Measurements from ENCODE around the gene BIRC7.

DNA sequence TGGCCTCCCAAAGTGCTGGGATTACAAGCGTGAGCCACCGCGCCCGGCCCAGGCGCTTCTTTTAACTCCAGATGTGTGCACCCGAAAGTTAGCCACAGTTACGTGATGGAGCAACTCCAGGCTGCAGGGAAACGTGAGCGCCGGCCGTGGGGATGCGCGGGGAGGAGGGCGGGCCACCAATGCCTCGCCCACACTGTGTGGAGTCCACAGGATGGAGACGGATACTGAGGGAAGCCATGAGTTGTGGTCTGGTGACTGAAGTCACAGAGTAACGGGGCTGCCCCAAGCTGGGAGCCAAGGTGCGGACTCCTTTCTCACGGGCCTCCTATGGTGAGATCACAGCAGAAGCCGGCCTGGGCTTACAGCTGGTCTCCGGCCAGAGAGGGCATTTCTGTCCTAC lies 43.0 kb upstream of the BIRC7 start:
- TF ChIP-seq, protein P1, sequence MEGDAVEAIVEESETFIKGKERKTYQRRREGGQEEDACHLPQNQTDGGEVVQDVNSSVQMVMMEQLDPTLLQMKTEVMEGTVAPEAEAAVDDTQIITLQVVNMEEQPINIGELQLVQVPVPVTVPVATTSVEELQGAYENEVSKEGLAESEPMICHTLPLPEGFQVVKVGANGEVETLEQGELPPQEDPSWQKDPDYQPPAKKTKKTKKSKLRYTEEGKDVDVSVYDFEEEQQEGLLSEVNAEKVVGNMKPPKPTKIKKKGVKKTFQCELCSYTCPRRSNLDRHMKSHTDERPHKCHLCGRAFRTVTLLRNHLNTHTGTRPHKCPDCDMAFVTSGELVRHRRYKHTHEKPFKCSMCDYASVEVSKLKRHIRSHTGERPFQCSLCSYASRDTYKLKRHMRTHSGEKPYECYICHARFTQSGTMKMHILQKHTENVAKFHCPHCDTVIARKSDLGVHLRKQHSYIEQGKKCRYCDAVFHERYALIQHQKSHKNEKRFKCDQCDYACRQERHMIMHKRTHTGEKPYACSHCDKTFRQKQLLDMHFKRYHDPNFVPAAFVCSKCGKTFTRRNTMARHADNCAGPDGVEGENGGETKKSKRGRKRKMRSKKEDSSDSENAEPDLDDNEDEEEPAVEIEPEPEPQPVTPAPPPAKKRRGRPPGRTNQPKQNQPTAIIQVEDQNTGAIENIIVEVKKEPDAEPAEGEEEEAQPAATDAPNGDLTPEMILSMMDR (IDR thresholded peaks at IDR 0.05): no peak
- no peak for TF ChIP-seq POLR2A (IDR thresholded peaks at IDR 0.05)

Measured in right lobe of liver (tissue), 4 donors.